ENCODE results near the gene TRAPPC12. TPM values are rescaled to one million over a fixed set of nuclear protein-coding genes. Genes with fewer than 3 reads are reported as not detected.

Gene TRAPPC12
- total RNA-seq, 1 experiment from 2014 or later: 72.8 TPM

- TF ChIP-seq ZNF532 (CRISPR knock-in tag; IDR thresholded peaks at IDR 0.05; ENCODE audit: borderline replicate concordance) (no peak), OVOL2 (CRISPR knock-in tag; IDR thresholded peaks at IDR 0.05; ENCODE audit: borderline replicate concordance) (no peak), ATF2 (CRISPR knock-in tag; IDR thresholded peaks at IDR 0.05; ENCODE audit: borderline replicate concordance, low read depth) (no peak), GRHL2 (CRISPR knock-in tag; IDR thresholded peaks at IDR 0.05; ENCODE audit: insufficient replicate concordance, severe bottlenecking) (no peak), NFYB (CRISPR knock-in tag; conservative IDR thresholded peaks at IDR 0.05; ENCODE audit: low read depth) (no peak), ZNF219 (CRISPR knock-in tag; IDR thresholded peaks at IDR 0.05; ENCODE audit: borderline replicate concordance) (no peak)
These were observed 52.6 kb downstream of the TRAPPC12 start (continued) for GRCh38 chr2:3432067-3432466.

GRCh38 chr2:3432693-3433338 lies 53.3 kb downstream of the TRAPPC12 start:
- DNase-seq (ENCODE audit: low spot score) (no peak), ATAC-seq (peak; percentile 46; the same call in 1 of the 2 replicates)
- Mint-ChIP-seq H3K27me3 (ENCODE audit: low read depth) (no peaks in the 10 kb centered on the region), H3K9me3 (no peaks in the 10 kb centered on the region), H3K4me3 (no peak overlapping the region), H3K4me1 (0 out of 2 replicates have a peak, but pooled peaks cover 3% of the 10 kb centered on the region), H3K27ac (no peak overlapping the region; the same call in 1 of the 2 replicates), H3K36me3 (peaks cover 13% of the 10 kb centered on the region)
- ChIA-PET CTCF (interaction anchor here (0.7 to 3.2 kb wide), 4 partner anchors 9 to 28 kb away, joined by 3 to 24 read pairs (median 8); no protein-coding TSS in a partner anchor), POLR2A (no interaction called here)
- no peak for TF ChIP-seq CDX4 (CRISPR knock-in tag; IDR thresholded peaks at IDR 0.05; ENCODE audit: borderline replicate concordance)
- TF ChIP-seq ATF1 (CRISPR knock-in tag; IDR thresholded peaks at IDR 0.05): no peak
- no peak for TF ChIP-seq FOXP1 (CRISPR knock-in tag; IDR thresholded peaks at IDR 0.05; ENCODE audit: borderline replicate concordance)

- no peaks in the 10 kb centered on the region for H3K9me3 Mint-ChIP-seq
- POLR2A ChIA-PET: no interaction called here
- DNase-seq (ENCODE audit: low spot score): no peak
- ATAC-seq: peak; percentile 34; the same call in 1 of the 2 replicates
- CTCF ChIA-PET: interaction anchor here (0.7 to 3.2 kb wide), 4 partner anchors 9 to 254 kb away, joined by 3 to 24 read pairs (median 7); no protein-coding TSS in a partner anchor
- no peaks in the 10 kb centered on the region for H3K27me3 Mint-ChIP-seq (ENCODE audit: low read depth)
- no peak overlapping the region for H3K27ac Mint-ChIP-seq
- peaks cover 12% of the 10 kb centered on the region; the same call in 1 of the 2 replicates for H3K36me3 Mint-ChIP-seq
- no peak overlapping the region for H3K4me3 Mint-ChIP-seq
- 0 out of 2 replicates have a peak, but pooled peaks cover 3% of the 10 kb centered on the region for H3K4me1 Mint-ChIP-seq
- no peak for TF ChIP-seq E2F5 (CRISPR knock-in tag; IDR thresholded peaks at IDR 0.05)
- TF ChIP-seq AFF4 (CRISPR knock-in tag; IDR thresholded peaks at IDR 0.05; ENCODE audit: borderline replicate concordance): no peak
- no peak for TF ChIP-seq NR3C1 (CRISPR knock-in tag; conservative IDR thresholded peaks at IDR 0.05; ENCODE audit: low read depth)
- TF ChIP-seq TP53 (CRISPR knock-in tag; IDR thresholded peaks at IDR 0.05): no peak
- no peak for TF ChIP-seq JAZF1 (CRISPR knock-in tag; IDR thresholded peaks at IDR 0.05)
- TF ChIP-seq ZNF121 (CRISPR knock-in tag; IDR thresholded peaks at IDR 0.05): no peak
- TF ChIP-seq MXD4 (CRISPR knock-in tag; IDR thresholded peaks at IDR 0.05; ENCODE audit: borderline replicate concordance): no peak
- no peak for TF ChIP-seq ZMAT4 (CRISPR knock-in tag; IDR thresholded peaks at IDR 0.05)
- TF ChIP-seq PRRX2 (CRISPR knock-in tag; IDR thresholded peaks at IDR 0.05): no peak
- TF ChIP-seq ZBTB43 (CRISPR knock-in tag; IDR thresholded peaks at IDR 0.05): no peak
- no peak for TF ChIP-seq SP1 (CRISPR knock-in tag; conservative IDR thresholded peaks at IDR 0.05)
These were observed 53.8 kb downstream of the TRAPPC12 start for GRCh38 chr2:3433339-3433699.
